CD4-positive, alpha-beta memory T cell (primary cell): Measurements from ENCODE around the gene RIMS3. TPM values are rescaled to one million over a fixed set of nuclear protein-coding genes. Genes with fewer than 3 reads are reported as not detected.

Source experiments
- CTCF ChIA-PET: fragments of 350-600 bp; sonication (Branson Sonifier 250); formaldehyde crosslinking; loops from one replicate; lab custom pipeline; 2021; ENCODE audit warnings: inconsistent platforms; ENCODE audit not compliant: partially characterized antibody; lab: Charles Lee
- POLR2A ChIA-PET: fragments of 350-600 bp; sonication (Branson Sonifier 250); formaldehyde crosslinking; loops from one replicate; lab custom pipeline; 2021; ENCODE audit not compliant: partially characterized antibody; lab: Charles Lee
- DNase-seq, 5 donors: peaks; one replicate each; pipeline versions ENCODE4 v3.0.0 to v3.0.0-alpha.2; 2020 to 2022; ENCODE audit warnings: mixed read lengths in 1 of 5
- H3K27ac ChIP-seq: one replicate; pipeline ENCODE4 v1.7.0; 2013; ENCODE audit warnings: low read depth, low read length
- H3K27me3 ChIP-seq: 2 replicates; pipeline ENCODE4 v1.7.0; 2013; ENCODE audit warnings: mild to moderate bottlenecking, low read length, moderate library complexity; ENCODE audit not compliant: insufficient read depth
- H3K36me3 ChIP-seq: 2 replicates; pipeline ENCODE4 v1.7.0; 2013; ENCODE audit warnings: mild to moderate bottlenecking, low read length, moderate library complexity; ENCODE audit not compliant: insufficient read depth
- H3K4me1 ChIP-seq: 2 replicates; pipeline ENCODE4 v1.7.0; 2013; ENCODE audit warnings: mild to moderate bottlenecking, low read length, moderate library complexity; ENCODE audit not compliant: insufficient read depth
- H3K4me3 ChIP-seq, 2 donors: one replicate each; pipeline ENCODE4 v1.7.0; 2013; ENCODE audit warnings: low read length in 2 of 2, mild to moderate bottlenecking in 1 of 2
- H3K9me3 ChIP-seq, 2 donors: one replicate each; pipeline ENCODE4 v1.7.0; 2013; ENCODE audit warnings: low read length in 2 of 2, control low read depth in 1 of 2; ENCODE audit not compliant: control insufficient read depth in 1 of 2
- H3K27ac Mint-ChIP-seq, 7 donors: one replicate each; pipeline ENCODE4 v1.8.0; 2020 to 2021; ENCODE audit warnings: mixed read lengths in 7 of 7, mild to moderate bottlenecking in 6 of 7, inconsistent platforms in 3 of 7, moderate library complexity in 3 of 7
- H3K27me3 Mint-ChIP-seq, 2 donors: one replicate each; pipeline ENCODE4 v1.8.0; 2020 to 2021; ENCODE audit warnings: mixed read lengths in 2 of 2
- H3K36me3 Mint-ChIP-seq, 2 donors: one replicate each; pipeline ENCODE4 v1.8.0; 2020 to 2021; ENCODE audit warnings: mixed read lengths in 2 of 2, inconsistent platforms in 1 of 2, mild to moderate bottlenecking in 1 of 2
- H3K4me1 Mint-ChIP-seq, 4 donors: one replicate each; pipeline ENCODE4 v1.8.0; 2020 to 2021; ENCODE audit warnings: mixed read lengths in 4 of 4, mild to moderate bottlenecking in 1 of 4
- H3K4me3 Mint-ChIP-seq, 8 donors: one replicate each; pipeline ENCODE4 v1.8.0; 2020 to 2021; ENCODE audit warnings: mixed read lengths in 8 of 8, mild to moderate bottlenecking in 7 of 8, moderate library complexity in 6 of 8, inconsistent platforms in 3 of 8
- H3K9me3 Mint-ChIP-seq, 8 donors: one replicate each; pipeline ENCODE4 v1.8.0; 2020 to 2021; ENCODE audit warnings: mixed read lengths in 8 of 8, mild to moderate bottlenecking in 5 of 8, inconsistent platforms in 3 of 8, moderate library complexity in 1 of 8
- intact Hi-C: fragments of 100-400 bp; cut with micrococcal nuclease; formaldehyde crosslinking; loops from one replicate; pipeline ENCODE4 v1.15.1; 2023
- polyA plus RNA-seq, 2 donors: library from polyadenylated mRNA; unstranded; fragments of 300-500 nt; fragmentation: Illumina TruSeq; gene quantifications; one replicate each; pipeline ENCODE4 v1.2.3, GENCODE V29; 2021
- total RNA-seq, 2 experiments: library from RNA; stranded (reverse); gene quantifications; one replicate each; pipeline ENCODE4 v1.2.3, GENCODE V29; 2021

RIMS3 gene
- total and polyA plus RNA-seq, 4 experiments from 2014 or later = 1.5 to 3.4 (median 2.2) TPM

DNA sequence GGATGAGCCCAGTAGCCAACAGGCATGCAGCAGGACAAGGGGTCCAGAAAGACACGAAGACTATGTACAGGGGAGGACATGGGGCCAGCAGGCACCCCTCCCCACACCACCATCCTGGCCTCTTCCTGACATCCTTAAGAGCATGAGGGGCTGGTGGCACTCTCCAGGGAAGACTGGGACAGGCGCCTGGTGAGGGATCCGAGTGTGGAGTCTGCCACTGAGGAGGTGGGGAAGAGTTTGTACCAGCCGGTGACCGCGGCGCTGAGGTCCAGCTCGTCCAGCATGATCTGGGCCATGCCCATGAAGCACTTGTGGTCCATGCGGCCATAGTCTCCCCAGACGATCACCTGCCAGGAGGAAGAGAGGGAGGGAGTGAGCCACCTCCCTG lies 39.1 kb downstream of the RIMS3 start:
- DNase-seq = no peak
- H3K4me1 ChIP-seq = peaks cover 18% of the 10 kb centered on the region
- no peak overlapping the region for H3K4me3 Mint-ChIP-seq
- ChIA-PET POLR2A (no interaction called here), CTCF (no interaction called here)
- no peaks in the 10 kb centered on the region for H3K36me3 ChIP-seq
- no peak overlapping the region for H3K4me3 ChIP-seq
- no peak overlapping the region for H3K27ac ChIP-seq
- no peaks in the 10 kb centered on the region for H3K27me3 Mint-ChIP-seq
- no peaks in the 10 kb centered on the region for H3K27me3 ChIP-seq
- intact Hi-C loops = loop anchor here (5.0 kb wide), 1 partner anchor 41 kb away; the partner anchor contains the start of gene RIMS3
- H3K27ac Mint-ChIP-seq = no peak overlapping the region
- peaks cover 6 to 26% (median 17%) of the 10 kb centered on the region in 4 donors for H3K4me1 Mint-ChIP-seq
- no peaks in the 10 kb centered on the region for H3K9me3 ChIP-seq
- no peaks in the 10 kb centered on the region for H3K36me3 Mint-ChIP-seq
- H3K9me3 Mint-ChIP-seq = no peaks in the 10 kb centered on the region

DNA sequence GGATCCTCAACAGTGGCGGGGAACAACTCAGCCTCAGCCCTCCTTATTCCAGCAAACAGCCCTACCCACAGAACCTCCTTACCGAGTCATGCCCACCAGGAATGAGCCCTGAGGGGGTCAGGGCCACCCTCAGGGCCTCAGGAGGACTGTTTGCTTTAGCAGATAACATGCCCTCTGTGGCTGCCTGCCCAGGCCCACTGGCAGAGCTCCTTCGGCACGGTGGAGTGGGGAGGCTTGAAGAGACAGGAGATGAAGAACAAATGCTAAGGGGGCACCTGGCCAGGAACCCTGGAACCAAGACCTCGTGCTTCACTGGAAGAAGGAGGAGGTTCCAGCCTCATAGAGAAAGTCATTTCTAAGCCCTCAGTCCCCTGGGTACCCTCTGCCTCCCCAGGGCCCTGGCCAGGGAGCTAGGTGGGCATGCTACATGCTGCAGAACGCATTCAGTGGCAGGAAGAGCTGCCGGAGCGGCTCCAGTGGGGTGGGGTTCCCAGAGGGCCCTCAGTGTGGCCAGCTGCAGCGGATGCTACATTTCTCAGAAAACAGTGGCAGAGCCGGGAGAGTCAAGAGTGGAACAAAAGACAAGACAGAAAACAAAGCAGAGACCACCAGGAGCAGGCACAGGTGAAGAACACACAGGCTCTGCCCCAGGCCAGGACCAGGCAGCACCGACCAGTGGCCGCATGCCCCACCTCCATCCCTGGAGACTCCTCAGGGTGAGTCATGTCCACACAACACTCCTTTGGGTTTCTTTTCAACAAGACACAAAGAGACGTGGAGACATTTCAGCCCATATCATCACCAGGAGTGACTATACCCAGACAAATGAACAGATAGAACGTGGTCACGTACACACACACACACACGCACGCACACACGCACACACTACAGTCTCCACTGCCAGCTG lies 39.8 kb downstream of the RIMS3 start:
- H3K36me3 Mint-ChIP-seq = no peaks in the 10 kb centered on the region
- intact Hi-C loops = loop anchor here (5.0 kb wide), 1 partner anchor 42 kb away; the partner anchor contains the start of gene RIMS3
- H3K4me3 Mint-ChIP-seq = no peak overlapping the region
- no peaks in the 10 kb centered on the region for H3K27me3 Mint-ChIP-seq
- H3K4me1 ChIP-seq = peaks cover 16% of the 10 kb centered on the region
- H3K27ac ChIP-seq = no peak overlapping the region
- H3K27ac Mint-ChIP-seq = no peak overlapping the region
- H3K9me3 ChIP-seq = no peaks in the 10 kb centered on the region
- ChIA-PET CTCF (no interaction called here), POLR2A (no interaction called here)
- H3K9me3 Mint-ChIP-seq = no peaks in the 10 kb centered on the region
- no peak for DNase-seq
- no peak overlapping the region for H3K4me3 ChIP-seq
- no peaks in the 10 kb centered on the region for H3K27me3 ChIP-seq
- H3K36me3 ChIP-seq = no peaks in the 10 kb centered on the region
- peaks cover 6 to 26% (median 17%) of the 10 kb centered on the region in 4 donors for H3K4me1 Mint-ChIP-seq

DNA sequence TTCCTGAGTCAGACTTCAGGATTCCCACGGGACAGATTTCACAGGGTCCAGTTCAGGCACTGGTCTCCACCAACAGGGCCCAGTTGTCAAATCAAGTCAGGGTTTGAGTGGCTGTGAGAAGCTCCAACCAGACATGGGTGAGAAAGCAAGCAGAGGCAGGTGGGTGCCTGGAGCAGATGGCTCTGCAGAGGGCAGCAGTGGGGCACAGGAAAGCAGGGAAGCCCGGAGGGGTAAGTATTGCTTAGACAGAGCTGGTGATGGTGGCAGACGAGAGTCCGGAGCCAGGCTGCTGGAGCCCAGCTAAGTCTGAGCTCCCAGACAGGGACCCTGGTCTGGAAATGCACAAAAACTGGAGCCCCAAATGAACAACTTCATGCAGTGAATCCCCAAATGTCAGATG lies 40.4 kb downstream of the RIMS3 start:
- no peak overlapping the region for H3K4me3 ChIP-seq
- no peak for DNase-seq
- POLR2A ChIA-PET = no interaction called here
- Mint-ChIP-seq H3K27ac (peak overlapping the region in 2 of 7 donors; percentile 4 to 76), H3K9me3 (no peaks in the 10 kb centered on the region), H3K4me1 (peaks cover 6 to 21% (median 13%) of the 10 kb centered on the region in 4 donors), H3K27me3 (no peaks in the 10 kb centered on the region), H3K36me3 (no peaks in the 10 kb centered on the region), H3K4me3 (no peak overlapping the region)
- H3K27me3 ChIP-seq = no peaks in the 10 kb centered on the region
- no peaks in the 10 kb centered on the region for H3K9me3 ChIP-seq
- no peak overlapping the region for H3K27ac ChIP-seq
- H3K4me1 ChIP-seq = peaks cover 13% of the 10 kb centered on the region
- CTCF ChIA-PET = no interaction called here
- no peaks in the 10 kb centered on the region for H3K36me3 ChIP-seq
- intact Hi-C loops = loop anchor here (5.0 kb wide), 1 partner anchor 42 kb away; the partner anchor contains the start of gene RIMS3

GRCh38 chr1:40622936-40623629 lies 42.4 kb downstream of the RIMS3 start:
- H3K27ac ChIP-seq = no peak overlapping the region
- H3K4me1 ChIP-seq = no peaks in the 10 kb centered on the region
- no peak overlapping the region for H3K4me3 Mint-ChIP-seq
- no peak for DNase-seq
- H3K9me3 Mint-ChIP-seq = no peaks in the 10 kb centered on the region
- no peaks in the 10 kb centered on the region for H3K36me3 ChIP-seq
- no peaks in the 10 kb centered on the region for H3K36me3 Mint-ChIP-seq
- H3K27ac Mint-ChIP-seq = no peak overlapping the region
- no peaks in the 10 kb centered on the region for H3K9me3 ChIP-seq
- H3K27me3 Mint-ChIP-seq = no peaks in the 10 kb centered on the region
- POLR2A ChIA-PET = no interaction called here
- CTCF ChIA-PET = no interaction called here
- intact Hi-C loops = no loop called here
- peaks cover 0 to 3% (median under 1%) of the 10 kb centered on the region in 4 donors for H3K4me1 Mint-ChIP-seq
- no peaks in the 10 kb centered on the region for H3K27me3 ChIP-seq
- H3K4me3 ChIP-seq = no peak overlapping the region

DNA sequence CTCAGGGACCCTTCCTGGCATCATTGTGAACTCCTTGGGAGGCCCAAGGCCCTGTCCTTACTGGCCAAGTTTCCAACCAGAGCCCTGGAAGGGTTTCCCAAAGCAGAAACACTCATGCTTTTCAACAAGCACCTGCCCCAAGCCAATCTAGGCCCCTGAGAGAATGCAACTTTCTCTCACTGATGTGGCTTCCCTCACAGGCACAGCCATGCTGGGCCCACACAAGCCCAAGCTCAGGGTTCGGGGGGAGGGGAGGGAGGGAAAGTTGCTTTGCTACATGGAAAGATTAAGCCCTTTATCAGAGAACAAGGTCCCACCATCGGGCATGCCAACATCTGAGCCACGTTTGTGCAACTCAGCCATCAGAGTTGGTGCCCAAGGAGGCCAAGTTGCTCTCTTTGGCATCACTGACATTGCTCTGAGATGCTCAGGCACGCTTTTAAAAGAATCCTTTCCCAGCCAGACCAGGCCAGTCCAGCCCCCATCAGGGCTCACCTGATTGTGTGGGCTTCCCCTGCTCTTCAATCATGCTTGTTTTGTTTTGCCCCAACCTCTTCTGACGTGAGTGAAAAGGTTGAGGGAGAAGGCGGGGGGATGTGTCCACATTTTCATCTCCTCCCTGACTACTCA lies 43.5 kb downstream of the RIMS3 start:
- Mint-ChIP-seq H3K36me3 (no peaks in the 10 kb centered on the region), H3K27me3 (no peaks in the 10 kb centered on the region), H3K4me1 (no peaks in the 10 kb centered on the region), H3K4me3 (no peak overlapping the region), H3K27ac (no peak overlapping the region), H3K9me3 (no peaks in the 10 kb centered on the region)
- intact Hi-C loops = no loop called here
- Histone ChIP-seq H3K27ac (no peak overlapping the region), H3K4me3 (no peak overlapping the region), H3K27me3 (no peaks in the 10 kb centered on the region), H3K4me1 (no peaks in the 10 kb centered on the region), H3K9me3 (no peaks in the 10 kb centered on the region), H3K36me3 (no peaks in the 10 kb centered on the region)
- POLR2A ChIA-PET = no interaction called here
- CTCF ChIA-PET = no interaction called here
- DNase-seq = no peak

DNA sequence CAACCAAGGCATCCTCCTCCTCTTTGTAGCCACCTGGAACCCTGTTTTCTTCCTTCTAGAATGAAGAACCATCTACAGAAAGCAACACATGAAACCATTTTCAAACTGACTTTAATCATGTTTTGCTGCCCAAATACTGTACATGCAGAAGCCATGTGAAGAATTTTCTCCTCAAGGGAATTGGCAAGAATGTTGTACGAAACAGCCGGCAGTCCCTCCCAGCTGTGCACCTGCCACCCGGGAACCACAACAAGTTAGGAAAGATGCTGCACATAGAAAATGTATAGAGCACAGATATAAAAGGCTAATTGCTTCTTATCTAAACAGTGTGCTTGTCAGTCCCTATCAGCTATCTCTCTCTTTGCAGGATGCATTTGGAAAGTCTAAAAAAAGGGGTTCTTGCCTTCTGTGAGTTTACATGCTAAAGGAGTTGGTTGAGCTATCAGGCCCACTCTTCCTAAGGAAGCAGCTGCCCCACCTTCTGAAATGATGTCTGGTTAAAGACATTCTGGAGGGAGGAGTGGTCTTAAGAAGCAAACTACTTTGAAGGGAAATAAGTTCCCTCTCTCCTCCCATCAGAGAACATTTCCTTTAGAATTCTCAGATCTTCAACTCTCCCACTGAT lies 44.8 kb downstream of the RIMS3 start:
- CTCF ChIA-PET = interaction anchor here (0.5 kb wide), 1 partner anchor 327 kb away, joined by 3 read pairs; no protein-coding TSS in a partner anchor
- Histone ChIP-seq H3K4me3 (no peak overlapping the region), H3K9me3 (no peaks in the 10 kb centered on the region), H3K36me3 (no peaks in the 10 kb centered on the region), H3K4me1 (no peaks in the 10 kb centered on the region), H3K27me3 (no peaks in the 10 kb centered on the region), H3K27ac (no peak overlapping the region)
- Mint-ChIP-seq H3K9me3 (no peaks in the 10 kb centered on the region), H3K4me3 (no peak overlapping the region), H3K4me1 (no peaks in the 10 kb centered on the region), H3K36me3 (no peaks in the 10 kb centered on the region), H3K27me3 (no peaks in the 10 kb centered on the region), H3K27ac (no peak overlapping the region)
- POLR2A ChIA-PET = interaction anchor here (0.5 kb wide), 1 partner anchor 27 kb away, joined by 3 read pairs; no protein-coding TSS in a partner anchor
- intact Hi-C loops = no loop called here
- DNase-seq = no peak
